ENCODE results near the gene TMEM138. TPM values are rescaled to one million over a fixed set of nuclear protein-coding genes. Genes with fewer than 3 reads are reported as not detected.

The TMEM138 gene
- total and polyA plus RNA-seq, 2 of the 4 experiments (the other 2 are of a cell fraction), result 16.8 to 53.2 TPM

DNA sequence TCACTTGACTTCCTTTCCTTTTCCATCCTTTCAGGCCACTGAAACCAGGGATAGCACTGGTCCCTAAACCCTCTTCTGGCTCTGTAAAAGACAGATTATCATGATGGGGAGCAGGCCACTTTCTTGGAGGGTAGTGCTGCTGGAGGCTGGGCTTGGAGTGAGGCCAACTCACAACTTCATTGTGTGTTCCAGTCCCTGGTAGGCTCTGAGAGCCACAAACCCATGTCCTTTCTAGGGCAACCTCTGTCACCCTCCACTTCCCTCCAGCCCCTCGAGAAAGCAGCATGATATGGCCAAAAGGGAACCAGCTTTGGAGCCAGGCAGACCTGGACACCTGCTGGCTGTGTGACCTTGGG lies 26.8 kb upstream of the TMEM138 start:
- H4K20me1 ChIP-seq (ENCODE audit: insufficient read depth, low read length), result peaks cover 16% of the 10 kb centered on the region
- no peaks in the 10 kb centered on the region for H3K9me3 ChIP-seq (ENCODE audit: control insufficient read depth, insufficient read depth, low read length)
- H2BK120ac ChIP-seq (ENCODE audit: low read depth, low read length), result no peak overlapping the region
- H3K4me2 ChIP-seq (ENCODE audit: low read depth, low read length), result no peak overlapping the region
- no peak overlapping the region for H3K18ac ChIP-seq (ENCODE audit: low read depth, low read length)
- no peak overlapping the region for H2BK5ac ChIP-seq (ENCODE audit: low read depth, low read length, poor library complexity, severe bottlenecking)
- no peak overlapping the region for H2BK15ac ChIP-seq (ENCODE audit: low read depth, low read length)
- in situ Hi-C loops (cut with MboI; ENCODE audit: low sequenced_read_pairs) (loop anchor here (5.0 kb wide), 1 partner anchor 52 kb away; no protein-coding TSS in a partner anchor), dilution Hi-C loops (cut with HindIII; ENCODE audit: low sequenced_read_pairs, unreplicated experiment) (no loop called here), intact Hi-C loops (cut with micrococcal nuclease) (loop anchor here (10.0 kb wide), 1 partner anchor 299 kb away; no protein-coding TSS in a partner anchor)
- DNase-seq, result no peak
- H3K79me1 ChIP-seq (ENCODE audit: low read depth in 1 of 2, low read length in 2 of 2), result peaks cover 7 to 28% of the 10 kb centered on the region in 2 experiments
- H4K5ac ChIP-seq (ENCODE audit: low read depth, low read length), result 0 out of 2 replicates have a peak overlapping the region, but pooled peaks have one; percentile 2
- no peak overlapping the region for H3K4ac ChIP-seq (ENCODE audit: low read depth, low read length)
- no peak overlapping the region for H3K23ac ChIP-seq (ENCODE audit: low read depth, low read length)
- H3K9me1 ChIP-seq (ENCODE audit: insufficient read depth, low read length), result peaks cover 6% of the 10 kb centered on the region
- H3K27ac ChIP-seq (ENCODE audit: insufficient read depth, low read length), result no peak overlapping the region
- CTCF ChIA-PET, result interaction anchor here (1.0 to 4.8 kb wide), 4 partner anchors 26 to 66 kb away, joined by 7 to 72 read pairs (median 14); partner anchors contain the start of genes CYB561A3, TMEM138 and TMEM216
- H3K4me1 ChIP-seq (ENCODE audit: control insufficient read depth, insufficient read depth, low read length), result peaks cover 14% of the 10 kb centered on the region
- peak overlapping the region; percentile 43 for H2AK5ac ChIP-seq (ENCODE audit: low read depth, low read length)
- TF ChIP-seq RAD21 (IDR thresholded peaks at IDR 0.05; ENCODE audit: low read length) (no peak), MAZ (IDR thresholded peaks at IDR 0.05; ENCODE audit: borderline replicate concordance, low read depth, low read length) (no peak), CEBPB (IDR thresholded peaks at IDR 0.05; ENCODE audit: low read depth, low read length) (no peak), RCOR1 (IDR thresholded peaks at IDR 0.05; ENCODE audit: insufficient replicate concordance, low read length) (no peak), RFX5 (IDR thresholded peaks at IDR 0.05; ENCODE audit: low read depth, low read length) (no peak), MAFK (IDR thresholded peaks at IDR 0.05; ENCODE audit: low read depth, low read length) (no peak), POLR2A (IDR thresholded peaks at IDR 0.05; ENCODE audit: low read depth, low read length) (no peak), BHLHE40 (IDR thresholded peaks at IDR 0.05; ENCODE audit: low read depth, low read length) (no peak), NFE2L2 (IDR thresholded peaks at IDR 0.05; ENCODE audit: low read depth, low read length) (no peak), CHD1 (IDR thresholded peaks at IDR 0.05; ENCODE audit: low read depth, low read length) (no peak)
- TF ChIP-seq, protein P1, sequence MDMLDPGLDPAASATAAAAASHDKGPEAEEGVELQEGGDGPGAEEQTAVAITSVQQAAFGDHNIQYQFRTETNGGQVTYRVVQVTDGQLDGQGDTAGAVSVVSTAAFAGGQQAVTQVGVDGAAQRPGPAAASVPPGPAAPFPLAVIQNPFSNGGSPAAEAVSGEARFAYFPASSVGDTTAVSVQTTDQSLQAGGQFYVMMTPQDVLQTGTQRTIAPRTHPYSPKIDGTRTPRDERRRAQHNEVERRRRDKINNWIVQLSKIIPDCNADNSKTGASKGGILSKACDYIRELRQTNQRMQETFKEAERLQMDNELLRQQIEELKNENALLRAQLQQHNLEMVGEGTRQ (IDR thresholded peaks at IDR 0.05; ENCODE audit: low read depth, low read length), result no peak
- peak overlapping the region; percentile 65 for H2AFZ ChIP-seq (replicated peaks; ENCODE audit: low read length, poor library complexity)
- no TSS peak for BruUV-seq (replicated peaks)
- peak overlapping the region in 1 of 2 experiments; percentile 3; a peak in 2 of 4 replicates for H4K8ac ChIP-seq (ENCODE audit: low read depth in 2 of 2, low read length in 2 of 2)
- ATAC-seq (ENCODE audit: low read depth), result no peak
- WGBS, 2 experiments (ENCODE audit: extremely low coverage in 2 of 2, insufficient read length in 1 of 2), result no CpG with 5 or more reads among the region's 1 CpG
- peaks cover 6% of the 10 kb centered on the region; the same call in 1 of the 2 replicates for H3K36me3 ChIP-seq (ENCODE audit: control insufficient read depth, insufficient read depth, low read length)
- H2BK20ac ChIP-seq (ENCODE audit: low read depth, low read length), result no peak overlapping the region
- H3K4me3 ChIP-seq (ENCODE audit: insufficient read depth, low read depth, low read length), result no peak overlapping the region
- no peak overlapping the region for H3K14ac ChIP-seq (replicated peaks; ENCODE audit: low read depth, low read length)
- H4K91ac ChIP-seq (ENCODE audit: insufficient read depth, low read depth, low read length), result no peak overlapping the region
- POLR2A ChIA-PET (ENCODE audit: unreplicated experiment), result no interaction called here
- no peaks in the 10 kb centered on the region for H3K27me3 ChIP-seq (ENCODE audit: control insufficient read depth, insufficient read depth, low read length)
- no peak overlapping the region for H3K56ac ChIP-seq (ENCODE audit: extremely low read depth, insufficient read depth, low read length)
- H2AK9ac ChIP-seq (replicated peaks; ENCODE audit: low read depth, low read length, poor library complexity), result peak overlapping the region; percentile 73
- no peak overlapping the region for H3K9ac ChIP-seq (ENCODE audit: low read depth, low read length)

Measured in IMR-90 (cell line).